Activated T-cell treated with anti-CD3 and anti-CD28 coated beads, Interleukin-2, amount 50 U/mL, for 4 hours (primary cell): ENCODE results near the gene ABTB1. TPM values are rescaled to one million over a fixed set of nuclear protein-coding genes. Genes with fewer than 3 reads are reported as not detected.
"Not testable (repeated sequence)": the region's sequence is repeated elsewhere in the genome, so short reads cannot be mapped to it uniquely, and the experiment has no call there.

Experiments
- ATAC-seq, 2 donors: fragments of 200-7000 bp; cut with Tn5 transposase; one replicate each; pipeline ENCODE4 v1.10.0; 2021
- DNase-seq: peaks from one replicate; pipeline ENCODE4 v3.0.0-alpha.2; 2020
- H3K27me3 Mint-ChIP-seq: one replicate; pipeline ENCODE4 v1.8.0; 2021; ENCODE audit warnings: low read depth, mixed read lengths
- H3K36me3 Mint-ChIP-seq: one replicate; pipeline ENCODE4 v1.8.0; 2022; ENCODE audit warnings: mixed read lengths; ENCODE audit not compliant: insufficient read depth
- H3K4me1 Mint-ChIP-seq: one replicate; pipeline ENCODE4 v1.8.0; 2021; ENCODE audit warnings: low read depth, mixed read lengths
- H3K4me3 Mint-ChIP-seq: one replicate; pipeline ENCODE4 v1.8.0; 2021; ENCODE audit warnings: mild to moderate bottlenecking, moderate library complexity, mixed read lengths
- H3K9me3 Mint-ChIP-seq: one replicate; pipeline ENCODE4 v1.8.0; 2021; ENCODE audit warnings: mixed read lengths
- total RNA-seq, 3 donors: library from RNA; stranded (reverse); gene quantifications; one replicate each; pipeline ENCODE4 v1.2.1, GENCODE V29; 2021

The ABTB1 gene
- total RNA-seq, 3 donors from 2014 or later, result 4.7 to 8.8 (median 6.1) TPM

- peaks cover 8% of the 10 kb centered on the region for H3K4me1 Mint-ChIP-seq
- H3K36me3 Mint-ChIP-seq, result no peaks in the 10 kb centered on the region
- H3K4me3 Mint-ChIP-seq, result no peak overlapping the region
- ATAC-seq (no peak), DNase-seq (no peak)
- peaks cover 3% of the 10 kb centered on the region for H3K27me3 Mint-ChIP-seq
- H3K9me3 Mint-ChIP-seq, result no peaks in the 10 kb centered on the region
These were observed 32.8 kb upstream of the ABTB1 start for GRCh38 chr3:127640042-127640355.

DNA sequence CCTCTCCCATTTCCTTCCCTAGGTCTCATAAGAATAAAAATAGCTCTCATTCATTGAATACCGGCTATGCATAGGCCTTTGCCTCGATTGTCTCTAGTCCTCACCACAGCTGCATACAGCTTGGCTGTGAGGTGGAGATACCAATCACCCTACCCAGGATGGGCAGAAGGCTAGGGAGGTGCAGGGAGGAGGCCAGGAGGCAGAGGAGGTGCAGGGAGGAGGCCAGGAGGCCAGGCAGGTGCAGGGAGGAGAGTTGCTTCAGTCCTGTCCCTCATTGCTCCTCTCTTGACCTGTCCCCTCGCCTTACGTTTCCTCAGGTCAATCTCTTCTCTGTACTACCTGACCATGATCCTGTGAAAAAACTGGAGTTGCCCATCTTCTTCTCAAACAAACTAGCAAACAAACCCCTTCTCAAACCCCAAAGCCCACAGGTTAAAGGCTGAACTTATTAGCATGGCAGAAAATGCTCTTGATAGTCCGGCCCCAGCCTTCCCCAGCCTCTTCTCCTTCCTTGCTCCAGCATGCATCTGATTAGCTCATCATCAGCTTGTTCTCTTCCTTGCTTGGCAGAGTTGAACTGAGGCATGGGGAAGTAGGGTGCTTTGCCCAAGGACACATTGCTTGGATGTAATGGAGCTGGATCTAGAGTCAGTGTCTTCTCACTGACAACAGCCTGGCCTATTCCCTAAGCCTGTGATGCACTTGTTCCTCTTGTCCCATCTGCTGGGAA lies 27.9 kb upstream of the ABTB1 start:
- DNase-seq, result no peak
- H3K9me3 Mint-ChIP-seq, result no peaks in the 10 kb centered on the region
- H3K27me3 Mint-ChIP-seq, result no peaks in the 10 kb centered on the region
- H3K4me3 Mint-ChIP-seq, result no peak overlapping the region
- no peaks in the 10 kb centered on the region for H3K4me1 Mint-ChIP-seq
- H3K36me3 Mint-ChIP-seq, result no peaks in the 10 kb centered on the region
- no peak for ATAC-seq

GRCh38 chr3:127645371-127646015 lies 27.3 kb upstream of the ABTB1 start:
- ATAC-seq (no peak), DNase-seq (no peak)
- H3K4me1 Mint-ChIP-seq, result no peaks in the 10 kb centered on the region
- H3K9me3 Mint-ChIP-seq, result no peaks in the 10 kb centered on the region
- no peak overlapping the region for H3K4me3 Mint-ChIP-seq
- H3K36me3 Mint-ChIP-seq, result no peaks in the 10 kb centered on the region
- H3K27me3 Mint-ChIP-seq, result no peaks in the 10 kb centered on the region

- H3K36me3 Mint-ChIP-seq, result no peaks in the 10 kb centered on the region
- no peaks in the 10 kb centered on the region for H3K4me1 Mint-ChIP-seq
- DNase-seq, result no peak
- H3K9me3 Mint-ChIP-seq, result no peaks in the 10 kb centered on the region
- H3K27me3 Mint-ChIP-seq, result no peaks in the 10 kb centered on the region
- ATAC-seq, result no peak
- H3K4me3 Mint-ChIP-seq, result no peak overlapping the region
These were observed 26.2 kb upstream of the ABTB1 start for GRCh38 chr3:127646501-127647046.

- Mint-ChIP-seq H3K4me1 (no peaks in the 10 kb centered on the region), H3K9me3 (no peaks in the 10 kb centered on the region), H3K36me3 (no peaks in the 10 kb centered on the region), H3K4me3 (no peak overlapping the region), H3K27me3 (no peaks in the 10 kb centered on the region)
- ATAC-seq (no peak), DNase-seq (no peak)
These were observed 25.4 kb upstream of the ABTB1 start for GRCh38 chr3:127647166-127647844.

DNA sequence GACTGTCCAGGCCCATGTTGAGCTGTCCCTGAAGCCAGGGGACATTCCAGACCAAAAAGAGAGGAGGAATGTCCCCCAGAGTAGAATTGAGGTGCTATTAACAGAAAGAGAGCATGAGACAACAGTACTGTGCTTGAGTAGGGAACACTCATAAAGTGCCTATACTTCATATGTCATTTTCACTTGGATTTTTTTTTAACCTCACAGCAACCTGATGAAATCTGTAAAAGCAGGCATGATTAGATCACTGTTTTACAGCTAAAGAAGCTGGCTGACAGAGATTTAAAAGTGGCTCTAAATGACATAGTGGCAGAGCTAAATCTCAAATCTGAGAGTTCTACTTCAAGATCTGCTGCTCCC lies 24.9 kb upstream of the ABTB1 start:
- H3K4me1 Mint-ChIP-seq, result no peaks in the 10 kb centered on the region
- DNase-seq, result no peak
- no peak for ATAC-seq
- no peaks in the 10 kb centered on the region for H3K27me3 Mint-ChIP-seq
- H3K36me3 Mint-ChIP-seq, result no peaks in the 10 kb centered on the region
- no peaks in the 10 kb centered on the region for H3K9me3 Mint-ChIP-seq
- H3K4me3 Mint-ChIP-seq, result no peak overlapping the region

DNA sequence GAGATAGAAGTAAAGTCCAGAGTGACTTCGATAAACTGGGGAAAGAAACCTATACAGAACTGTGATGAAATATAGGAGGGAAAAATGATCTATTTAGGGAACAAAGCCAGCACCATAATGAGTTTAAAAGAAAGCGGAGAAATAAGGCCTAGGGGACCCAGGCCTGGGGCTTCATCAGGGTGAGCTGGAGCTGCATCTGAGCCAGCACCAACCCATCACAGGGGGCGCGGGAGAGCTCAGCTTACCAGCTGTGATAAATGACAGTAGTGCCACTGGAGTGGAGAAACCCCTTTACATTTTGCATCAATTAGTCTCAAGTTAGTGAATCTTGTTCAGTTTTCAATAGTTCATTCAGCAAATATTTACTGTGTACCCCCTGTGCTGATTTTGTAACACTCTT lies 22.5 kb upstream of the ABTB1 start:
- DNase-seq (no peak), ATAC-seq (no peak)
- Mint-ChIP-seq H3K9me3 (no peaks in the 10 kb centered on the region), H3K4me3 (no peak overlapping the region), H3K36me3 (no peaks in the 10 kb centered on the region), H3K27me3 (no peaks in the 10 kb centered on the region), H3K4me1 (no peaks in the 10 kb centered on the region)

GRCh38 chr3:127651516-127652172 lies 21.1 kb upstream of the ABTB1 start:
- Mint-ChIP-seq H3K4me3 (no peak overlapping the region), H3K9me3 (no peaks in the 10 kb centered on the region), H3K27me3 (no peaks in the 10 kb centered on the region), H3K4me1 (no peaks in the 10 kb centered on the region), H3K36me3 (no peaks in the 10 kb centered on the region)
- ATAC-seq, result no peak
- no peak for DNase-seq

DNA sequence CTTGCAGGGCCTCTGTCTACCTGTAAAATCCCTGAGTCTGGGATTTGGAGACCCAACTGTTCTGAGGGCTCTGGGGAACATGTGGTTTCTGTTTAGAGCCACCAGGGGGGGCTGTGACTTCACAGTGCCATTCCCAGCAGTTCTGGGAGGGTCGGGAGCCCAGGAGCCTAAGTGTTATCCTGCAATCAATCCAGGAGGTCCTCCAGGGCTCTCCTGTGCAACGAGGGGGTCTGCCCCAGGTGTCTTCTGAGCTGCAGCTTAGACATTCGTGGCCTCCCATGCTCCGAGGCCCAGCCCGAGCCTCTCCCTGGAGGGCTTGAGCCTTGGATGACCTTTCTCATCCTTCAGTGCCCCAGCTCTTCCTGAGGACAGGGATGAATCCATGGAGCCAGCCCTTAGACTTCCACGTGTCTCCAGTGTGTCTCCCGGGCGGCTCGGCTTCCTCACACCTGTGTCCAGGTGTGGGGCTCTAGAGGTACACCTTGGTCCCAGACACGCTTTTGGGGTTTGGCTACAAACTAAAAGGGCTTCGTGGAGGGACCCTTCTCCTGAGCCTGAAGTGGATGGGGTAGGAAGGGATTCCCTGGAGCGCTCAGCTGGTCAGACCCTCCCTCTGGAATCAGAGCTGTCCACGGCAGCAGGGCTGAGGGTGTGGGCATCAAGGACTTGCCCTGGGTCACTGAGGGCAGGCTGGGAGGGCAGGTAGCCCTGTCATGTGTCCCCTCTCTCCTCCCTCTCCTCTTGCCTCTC lies 20.3 kb upstream of the ABTB1 start:
- H3K4me3 Mint-ChIP-seq, result no peak overlapping the region
- H3K4me1 Mint-ChIP-seq, result no peaks in the 10 kb centered on the region
- H3K27me3 Mint-ChIP-seq, result no peaks in the 10 kb centered on the region
- no peak for DNase-seq
- no peaks in the 10 kb centered on the region for H3K9me3 Mint-ChIP-seq
- peak; percentile 43 to 71 for ATAC-seq
- no peaks in the 10 kb centered on the region for H3K36me3 Mint-ChIP-seq

- ATAC-seq, result no peak
- no peaks in the 10 kb centered on the region for H3K4me1 Mint-ChIP-seq
- no peak for DNase-seq
- no peaks in the 10 kb centered on the region for H3K36me3 Mint-ChIP-seq
- H3K9me3 Mint-ChIP-seq, result no peaks in the 10 kb centered on the region
- H3K4me3 Mint-ChIP-seq, result no peak overlapping the region
- no peaks in the 10 kb centered on the region for H3K27me3 Mint-ChIP-seq
These were observed 18.4 kb upstream of the ABTB1 start for GRCh38 chr3:127654374-127654773.

- not testable (repeated sequence) for H3K27me3 Mint-ChIP-seq, H3K4me3 Mint-ChIP-seq, H3K9me3 Mint-ChIP-seq, ATAC-seq, H3K4me1 Mint-ChIP-seq, H3K36me3 Mint-ChIP-seq, DNase-seq
These were observed 17.8 kb upstream of the ABTB1 start for GRCh38 chr3:127654993-127655392.

GRCh38 chr3:127655641-127656040 lies 17.1 kb upstream of the ABTB1 start:
- ATAC-seq (no peak), DNase-seq (no peak)
- H3K27me3 Mint-ChIP-seq, result no peaks in the 10 kb centered on the region
- H3K4me3 Mint-ChIP-seq, result no peak overlapping the region
- no peaks in the 10 kb centered on the region for H3K4me1 Mint-ChIP-seq
- no peaks in the 10 kb centered on the region for H3K9me3 Mint-ChIP-seq
- H3K36me3 Mint-ChIP-seq, result peaks cover 3% of the 10 kb centered on the region

DNA sequence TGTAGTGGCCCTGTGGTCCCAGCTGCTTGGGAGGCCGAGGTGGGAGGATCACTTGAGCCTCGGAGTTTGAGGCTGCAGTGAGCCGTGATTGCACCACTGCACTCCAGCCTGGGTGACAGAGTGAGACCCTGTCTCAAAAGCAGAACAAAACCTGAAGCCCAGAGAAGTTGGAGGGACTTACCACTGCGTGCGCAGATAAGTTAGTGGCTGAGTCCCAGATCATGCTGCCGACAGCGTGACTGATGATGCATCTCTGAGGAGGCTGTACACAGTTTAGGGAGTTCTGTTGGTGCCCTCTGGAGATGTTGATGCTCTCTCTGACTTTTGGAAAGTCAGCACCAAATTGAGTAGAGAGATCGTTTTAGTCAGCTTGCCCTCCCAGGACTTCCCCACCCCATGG lies 15.8 kb upstream of the ABTB1 start:
- no peak for ATAC-seq
- peaks cover 3% of the 10 kb centered on the region for H3K36me3 Mint-ChIP-seq
- no peaks in the 10 kb centered on the region for H3K9me3 Mint-ChIP-seq
- no peaks in the 10 kb centered on the region for H3K4me1 Mint-ChIP-seq
- DNase-seq, result no peak
- H3K27me3 Mint-ChIP-seq, result no peaks in the 10 kb centered on the region
- no peak overlapping the region for H3K4me3 Mint-ChIP-seq

DNA sequence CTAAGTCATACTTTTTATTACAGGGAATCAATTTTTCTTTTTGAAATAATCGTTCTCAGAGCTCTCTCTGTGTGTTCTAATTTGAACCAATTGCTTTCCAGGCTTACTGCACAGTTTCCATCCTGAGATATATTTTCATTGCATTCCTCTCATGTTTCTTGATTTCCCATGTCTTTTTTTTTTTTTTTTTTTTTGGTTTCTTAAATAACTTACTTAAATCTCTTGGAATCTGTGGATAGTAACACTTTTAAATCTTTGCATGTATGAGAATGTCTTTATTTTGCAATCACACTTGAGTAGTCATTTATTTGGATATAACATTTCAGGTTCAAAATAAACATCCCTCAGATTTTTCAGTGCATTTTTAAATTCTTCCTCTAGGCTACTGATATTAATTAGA lies 14.5 kb upstream of the ABTB1 start:
- H3K27me3 Mint-ChIP-seq, result no peaks in the 10 kb centered on the region
- H3K36me3 Mint-ChIP-seq, result peaks cover 5% of the 10 kb centered on the region
- H3K4me1 Mint-ChIP-seq, result no peaks in the 10 kb centered on the region
- ATAC-seq (no peak), DNase-seq (no peak)
- no peaks in the 10 kb centered on the region for H3K9me3 Mint-ChIP-seq
- H3K4me3 Mint-ChIP-seq, result no peak overlapping the region
